Activated B cell treated with CpG ODN at 0.5 μM for 24 hours (primary cell): ENCODE results near the gene PLPP2. TPM values are rescaled to one million over a fixed set of nuclear protein-coding genes. Genes with fewer than 3 reads are reported as not detected.

Experiments used
- ATAC-seq: fragments of 200-7000 bp; cut with Tn5 transposase; one replicate; pipeline ENCODE4 v1.10.0; 2021; ENCODE audit warnings: low read depth, mild to moderate bottlenecking, moderate library complexity
- CTCF ChIA-PET: fragments of 350-600 bp; sonication (Branson Sonifier 250); formaldehyde crosslinking; loops from one replicate; lab custom pipeline; 2021; ENCODE audit warnings: antibody characterized with exemption; lab: Charles Lee
- POLR2A ChIA-PET: fragments of 350-600 bp; sonication (Branson Sonifier 250); formaldehyde crosslinking; loops from one replicate; lab custom pipeline; 2021; ENCODE audit warnings: antibody characterized with exemption; lab: Charles Lee
- DNase-seq: peaks from one replicate; pipeline ENCODE4 v3.0.0; 2022
- H3K27ac Mint-ChIP-seq: one replicate; pipeline ENCODE4 v1.8.0; 2020; ENCODE audit warnings: mixed read lengths
- H3K27me3 Mint-ChIP-seq: one replicate; pipeline ENCODE4 v1.8.0; 2021; ENCODE audit warnings: mixed read lengths
- H3K36me3 Mint-ChIP-seq: one replicate; pipeline ENCODE4 v1.8.0; 2021; ENCODE audit warnings: low read depth, mixed read lengths
- H3K4me1 Mint-ChIP-seq: one replicate; pipeline ENCODE4 v1.8.0; 2021; ENCODE audit warnings: mixed read lengths
- H3K4me3 Mint-ChIP-seq: one replicate; pipeline ENCODE4 v1.8.0; 2020; ENCODE audit warnings: mild to moderate bottlenecking, mixed read lengths
- H3K9me3 Mint-ChIP-seq: one replicate; pipeline ENCODE4 v1.8.0; 2020; ENCODE audit warnings: mixed read lengths
- CTCF ChIP-seq: fragments of 200-600 bp; IDR thresholded peaks from one replicate; pipeline ENCODE4 v1.8.0; 2022; ENCODE audit warnings: antibody characterized with exemption, mild to moderate bottlenecking
- intact Hi-C: fragments of 100-400 bp; cut with micrococcal nuclease; formaldehyde crosslinking; loops from one replicate; pipeline ENCODE4 v1.15.1; 2024
- total RNA-seq: library from RNA; stranded (reverse); gene quantifications from 2 replicates; pipeline ENCODE4 v1.2.3, GENCODE V29; 2022

The PLPP2 gene
- total RNA-seq, 1 donor from 2014 or later = 0.29 TPM

- ChIA-PET POLR2A (no interaction called here), CTCF (no interaction called here)
- ATAC-seq (no peak), DNase-seq (no peak)
- Mint-ChIP-seq H3K27me3 (no peaks in the 10 kb centered on the region), H3K4me3 (no peak overlapping the region), H3K9me3 (peaks cover 2% of the 10 kb centered on the region), H3K36me3 (peaks cover 38% of the 10 kb centered on the region), H3K27ac (no peak overlapping the region), H3K4me1 (peaks cover 11% of the 10 kb centered on the region)
- intact Hi-C loops = no loop called here
- no peak for TF ChIP-seq CTCF
These were observed 44.4 kb upstream of the PLPP2 start for GRCh38 chr19:335486-336066.

GRCh38 chr19:335072-335471, 43.9 kb upstream of the PLPP2 start:
- H3K4me1 Mint-ChIP-seq = peaks cover 8% of the 10 kb centered on the region
- intact Hi-C loops = no loop called here
- H3K9me3 Mint-ChIP-seq = peaks cover 2% of the 10 kb centered on the region
- no peak overlapping the region for H3K27ac Mint-ChIP-seq
- no peak for TF ChIP-seq CTCF
- CTCF ChIA-PET = no interaction called here
- ATAC-seq = no peak
- H3K36me3 Mint-ChIP-seq = peaks cover 38% of the 10 kb centered on the region
- POLR2A ChIA-PET = no interaction called here
- DNase-seq = no peak
- H3K27me3 Mint-ChIP-seq = no peaks in the 10 kb centered on the region
- H3K4me3 Mint-ChIP-seq = no peak overlapping the region

- peaks cover 2% of the 10 kb centered on the region for H3K9me3 Mint-ChIP-seq
- intact Hi-C loops = no loop called here
- ATAC-seq (no peak), DNase-seq (no peak)
- H3K4me3 Mint-ChIP-seq = no peak overlapping the region
- no peaks in the 10 kb centered on the region for H3K27me3 Mint-ChIP-seq
- peaks cover 39% of the 10 kb centered on the region for H3K36me3 Mint-ChIP-seq
- POLR2A ChIA-PET = no interaction called here
- no peak for TF ChIP-seq CTCF
- peaks cover 4% of the 10 kb centered on the region for H3K4me1 Mint-ChIP-seq
- H3K27ac Mint-ChIP-seq = no peak overlapping the region
- CTCF ChIA-PET = no interaction called here
These were observed 43.3 kb upstream of the PLPP2 start for GRCh38 chr19:334296-335071.

- TF ChIP-seq CTCF = no peak
- H3K27ac Mint-ChIP-seq = no peak overlapping the region
- no peaks in the 10 kb centered on the region for H3K4me1 Mint-ChIP-seq
- no peak for DNase-seq
- H3K36me3 Mint-ChIP-seq = peaks cover 63% of the 10 kb centered on the region
- intact Hi-C loops = no loop called here
- ChIA-PET POLR2A (no interaction called here), CTCF (no interaction called here)
- no peaks in the 10 kb centered on the region for H3K27me3 Mint-ChIP-seq
- H3K4me3 Mint-ChIP-seq = no peak overlapping the region
- ATAC-seq = no peak
- peaks cover 12% of the 10 kb centered on the region for H3K9me3 Mint-ChIP-seq
These were observed 39.3 kb upstream of the PLPP2 start for GRCh38 chr19:330503-330902.

- Mint-ChIP-seq H3K4me3 (no peak overlapping the region), H3K27me3 (no peaks in the 10 kb centered on the region), H3K9me3 (peaks cover 12% of the 10 kb centered on the region), H3K27ac (no peak overlapping the region), H3K4me1 (no peaks in the 10 kb centered on the region), H3K36me3 (peaks cover 64% of the 10 kb centered on the region)
- ChIA-PET POLR2A (no interaction called here), CTCF (no interaction called here)
- DNase-seq = no peak
- TF ChIP-seq CTCF = no peak
- intact Hi-C loops = no loop called here
- ATAC-seq = no peak
These were observed 38.7 kb upstream of the PLPP2 start for GRCh38 chr19:329876-330275.
